Dedifferentiated amniotic fluid mesenchymal stem cell (primary cell): ENCODE measurements around the gene STRIP1.

Experiments used
- DNase-seq: peaks from one replicate; pipeline ENCODE4 v3.0.0-alpha.2; 2016; ENCODE audit errors: extremely low spot score

The STRIP1 gene

DNA sequence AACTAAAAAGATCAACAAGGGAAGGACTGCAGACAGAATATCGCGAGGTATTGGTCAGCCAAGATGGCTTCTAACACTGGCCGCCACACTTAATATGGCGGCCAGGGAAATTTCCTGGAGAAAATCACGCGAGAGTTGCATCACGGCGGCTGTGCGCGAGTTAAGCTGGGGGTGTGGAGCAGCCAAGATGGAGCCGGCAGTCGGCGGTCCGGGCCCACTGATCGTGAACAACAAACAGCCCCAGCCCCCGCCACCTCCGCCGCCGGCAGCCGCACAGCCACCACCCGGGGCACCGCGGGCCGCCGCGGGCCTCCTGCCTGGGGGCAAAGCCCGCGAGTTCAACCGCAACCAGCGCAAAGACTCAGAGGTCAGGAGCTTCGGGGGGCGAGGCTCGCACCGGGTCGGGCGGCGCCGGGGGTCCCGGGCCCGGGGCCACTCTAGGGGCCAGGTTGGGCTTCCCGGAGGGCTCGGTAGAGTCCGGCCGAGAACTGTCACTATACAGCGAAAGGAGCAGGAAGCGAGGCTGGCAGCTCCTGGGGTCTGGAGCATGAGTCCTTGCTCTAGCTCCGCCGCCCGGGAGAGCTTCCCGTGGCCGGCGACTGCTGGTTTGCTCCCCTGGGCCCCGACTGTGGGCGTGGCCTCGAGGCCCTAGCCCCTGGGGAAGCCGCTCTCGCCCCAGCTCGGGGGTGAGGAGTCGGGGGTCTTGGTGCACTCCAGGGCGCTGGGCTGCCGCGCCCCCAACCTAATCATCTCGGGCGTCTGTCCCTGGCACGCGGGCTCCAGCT, at the start of gene STRIP1:
TSS of gene STRIP1 (plus strand) at position 174 of the 785 bp plus-strand sequence. CDS start at position 188, 14 bp downstream.
- peak; percentile 95 for DNase-seq

- no peak for DNase-seq
Measured at GRCh38 chr1:109985247-109986053, 49.0 kb upstream of the STRIP1 start.

GRCh38 chr1:109986054-109986444, 48.4 kb upstream of the STRIP1 start:
- DNase-seq: no peak

DNA sequence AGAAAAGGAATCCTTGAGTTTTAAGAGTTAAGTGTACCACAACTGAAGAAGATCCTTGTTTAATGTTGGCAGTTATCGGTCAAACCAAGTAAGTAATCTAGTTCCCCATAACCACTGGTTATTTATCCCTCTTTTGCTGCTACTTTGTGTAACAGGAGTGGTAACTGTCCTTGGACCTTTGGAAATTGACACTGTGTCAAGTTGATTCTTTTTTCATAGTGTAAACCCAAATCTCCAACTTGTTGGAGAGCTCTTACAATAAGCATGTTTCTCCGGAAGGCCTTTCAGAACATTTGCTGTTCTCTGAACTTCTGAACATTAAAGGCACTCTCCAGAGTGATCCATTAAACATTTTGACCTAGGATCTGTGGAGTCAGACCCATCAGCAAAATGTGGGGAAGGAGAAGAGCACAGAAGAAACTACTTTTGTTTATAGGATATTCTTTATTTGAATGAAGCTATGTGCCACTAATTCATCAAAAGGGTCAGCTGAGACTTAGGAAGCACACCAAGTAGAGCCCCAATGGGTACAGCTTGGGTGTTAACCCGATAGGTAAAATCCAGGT, 46.0 kb upstream of the STRIP1 start:
- no peak for DNase-seq

GRCh38 chr1:109989506-109990301, 44.7 kb upstream of the STRIP1 start:
- peak; percentile 51 for DNase-seq

DNA sequence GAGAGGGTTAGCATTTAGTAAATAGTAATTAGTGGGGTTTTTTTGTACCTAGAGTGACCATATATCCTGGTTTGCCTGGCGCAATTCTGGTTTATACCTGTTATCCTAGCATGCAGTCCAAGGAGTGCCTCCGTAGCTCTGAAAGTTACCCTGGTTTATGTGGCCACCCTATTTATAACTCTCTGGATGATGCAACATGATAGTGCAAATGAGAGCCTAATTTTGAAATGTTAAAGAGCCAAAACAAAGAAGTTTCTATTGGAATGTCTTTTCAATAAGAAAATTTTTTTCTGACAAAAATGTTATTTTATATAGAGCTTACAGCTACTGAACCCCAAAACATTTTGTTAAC, 44.1 kb upstream of the STRIP1 start:
- DNase-seq: peak; percentile 44

DNA sequence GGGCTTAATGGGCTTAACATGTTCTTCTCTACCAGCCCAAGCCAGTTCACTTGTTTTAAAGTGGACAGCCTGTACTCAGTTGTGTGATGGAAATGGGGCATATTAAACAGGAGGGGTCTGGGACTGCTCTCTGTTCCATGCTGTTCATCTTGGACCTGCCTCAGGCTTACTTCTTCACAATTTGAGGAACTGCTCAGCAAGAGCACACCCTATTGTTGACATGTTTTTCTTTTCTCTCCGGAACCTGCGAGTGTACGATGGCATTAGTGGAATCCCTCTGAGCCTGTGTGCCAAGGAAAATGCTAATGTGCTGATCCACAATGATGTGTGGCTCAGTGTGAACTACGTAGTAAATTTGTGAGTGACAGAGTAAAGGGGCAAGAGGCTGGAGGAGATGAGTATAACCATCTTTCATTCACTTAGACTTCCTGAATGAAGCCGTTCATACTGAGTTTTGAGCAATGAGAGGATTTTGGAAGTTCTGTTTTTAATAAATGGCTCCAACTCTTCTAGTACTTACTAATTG, 43.0 kb upstream of the STRIP1 start:
- no peak for DNase-seq

DNA sequence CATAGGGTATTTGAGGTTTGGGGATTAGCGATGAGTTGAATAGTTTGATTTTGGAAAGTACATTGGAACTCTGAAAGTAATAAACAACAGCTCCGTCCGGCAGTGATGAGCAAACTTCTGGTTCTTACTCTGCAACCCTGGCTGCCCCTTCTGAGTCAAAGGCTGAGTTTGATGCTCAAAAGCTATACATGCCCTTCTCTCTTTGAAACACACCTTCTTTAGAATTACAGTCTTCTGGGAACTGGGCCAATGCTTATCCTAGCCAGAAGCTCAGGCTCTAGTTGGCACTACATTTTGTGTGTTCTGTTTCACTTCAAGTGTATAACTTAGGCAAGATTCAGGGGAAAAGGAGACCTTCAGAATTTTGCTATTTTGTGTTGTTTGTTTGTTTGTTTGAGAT, 40.5 kb upstream of the STRIP1 start:
- DNase-seq: no peak

DNA sequence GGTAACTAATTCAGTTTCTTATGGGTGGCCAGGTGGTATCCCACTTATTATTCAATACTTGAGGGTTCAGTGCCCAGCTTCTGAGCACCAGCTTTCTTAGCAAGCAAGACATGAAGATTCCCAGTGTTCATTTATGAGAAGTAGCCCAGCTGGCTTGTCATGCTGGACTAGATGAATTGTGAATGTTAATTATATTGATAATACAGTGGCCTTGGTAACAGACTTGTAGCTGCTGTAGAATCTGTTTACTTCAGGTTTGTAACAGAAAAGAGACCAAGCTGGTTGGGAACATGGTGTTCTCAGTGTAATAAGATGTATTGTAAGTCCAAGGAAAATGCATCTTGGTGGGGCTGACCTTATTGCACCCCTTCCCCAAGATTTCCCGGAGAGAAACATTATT, 39.8 kb upstream of the STRIP1 start:
- DNase-seq: no peak

GRCh38 chr1:109995536-109995935, 38.9 kb upstream of the STRIP1 start:
- DNase-seq: no peak

GRCh38 chr1:109996476-109996875, 37.9 kb upstream of the STRIP1 start:
- no peak for DNase-seq

DNA sequence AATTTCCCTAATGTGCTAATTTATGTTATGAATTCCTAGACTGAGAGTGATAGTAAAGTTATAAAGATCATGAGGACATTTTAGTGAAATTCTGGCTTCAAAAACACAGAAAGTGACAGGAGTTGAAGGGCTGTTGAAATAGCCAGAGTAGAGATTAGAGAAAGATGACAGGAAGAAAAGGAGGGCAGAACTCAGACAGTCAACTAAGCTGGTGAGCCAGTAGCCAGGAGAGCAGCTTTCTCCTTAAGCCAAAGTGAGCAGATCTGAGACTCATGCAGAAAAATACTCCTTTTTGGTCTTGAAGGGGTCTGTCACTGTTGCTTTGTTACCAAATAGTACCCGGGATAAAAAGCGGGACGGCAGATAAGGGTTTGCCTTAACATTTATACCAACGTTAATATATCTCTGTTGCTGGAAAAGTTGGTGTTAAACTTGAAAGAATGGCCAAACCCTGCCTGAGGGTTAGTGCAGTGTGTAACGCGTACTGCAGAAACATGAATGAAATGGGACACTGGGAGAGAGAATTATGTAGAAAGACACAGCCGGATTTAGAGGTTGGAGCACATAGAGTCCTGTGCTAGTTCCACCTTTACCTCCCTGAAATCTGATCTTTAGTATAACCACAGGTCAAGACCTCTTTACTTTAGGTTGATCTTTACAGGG, 37.1 kb upstream of the STRIP1 start:
- DNase-seq: no peak

DNA sequence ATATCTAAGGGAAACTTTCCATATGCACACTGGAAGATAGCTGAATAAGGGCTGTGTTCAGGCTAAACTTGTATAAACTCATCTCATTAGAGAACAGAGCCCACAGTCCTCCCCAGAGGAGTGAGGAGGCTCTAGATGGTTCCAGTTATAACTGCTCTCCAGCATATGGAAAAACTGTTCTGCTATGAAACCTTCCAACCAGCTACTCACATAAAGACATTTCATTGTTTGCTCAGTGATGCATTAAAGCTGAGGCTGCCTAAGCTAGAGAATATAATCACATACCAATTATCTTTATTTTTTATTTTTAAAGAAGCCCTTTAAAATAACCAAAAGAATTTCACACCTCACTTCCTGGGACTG, 36.6 kb upstream of the STRIP1 start:
- DNase-seq: no peak

DNA sequence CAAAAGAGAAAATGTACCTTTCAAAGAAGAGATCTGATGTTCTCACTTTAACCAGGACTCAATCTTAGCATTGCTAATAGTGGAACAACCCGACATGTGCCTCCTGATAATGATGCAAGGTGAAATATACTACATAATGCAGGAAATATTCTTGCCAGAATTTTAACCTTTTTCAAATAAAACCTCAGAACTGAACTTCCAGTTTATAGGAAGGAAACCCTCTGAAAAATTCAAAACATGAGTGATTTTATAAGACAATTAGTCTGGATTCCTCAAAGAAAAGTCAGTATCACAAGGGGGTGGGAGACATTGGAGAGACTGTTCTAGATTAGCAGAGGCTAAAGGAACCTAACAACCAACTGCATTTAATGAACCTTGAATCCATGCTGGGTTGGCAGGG, 31.7 kb upstream of the STRIP1 start:
- DNase-seq: no peak

- peak; percentile 97 for DNase-seq
Measured at GRCh38 chr1:110003747-110004428, 30.5 kb upstream of the STRIP1 start.

GRCh38 chr1:110004583-110004982, 29.8 kb upstream of the STRIP1 start:
- DNase-seq: no peak

DNA sequence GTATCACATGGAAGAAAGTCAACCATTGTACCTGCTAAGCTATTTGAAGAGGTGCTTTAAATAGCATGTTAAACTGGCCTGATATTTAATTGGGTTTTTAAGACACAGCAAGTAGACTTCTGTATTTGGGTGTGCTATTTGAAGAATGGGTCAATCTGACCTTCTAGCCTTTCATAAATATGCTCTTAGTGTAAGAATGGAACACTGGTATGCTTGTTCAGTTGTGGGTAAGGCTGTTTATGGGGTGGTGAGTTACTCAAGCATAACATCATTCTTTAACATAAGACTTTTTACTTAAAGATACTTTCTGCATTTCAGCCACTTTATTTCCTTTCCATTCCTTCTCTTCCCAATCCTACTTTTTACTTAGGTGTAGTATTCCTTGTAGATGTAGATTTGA, 28.5 kb upstream of the STRIP1 start:
- DNase-seq: no peak

GRCh38 chr1:110006516-110006915, 27.9 kb upstream of the STRIP1 start:
- no peak for DNase-seq

- DNase-seq: no peak
Measured at GRCh38 chr1:110007046-110007830, 27.2 kb upstream of the STRIP1 start.
